ENCODE results near the gene ATXN10. TPM values are rescaled to one million over a fixed set of nuclear protein-coding genes. Genes with fewer than 3 reads are reported as not detected.

Gene ATXN10
- total RNA-seq, 1 donor from 2014 or later, result 106 TPM

GRCh38 chr22:45731798-45732495 is 60.3 kb downstream of the ATXN10 start:
- TF ChIP-seq, protein P1, sequence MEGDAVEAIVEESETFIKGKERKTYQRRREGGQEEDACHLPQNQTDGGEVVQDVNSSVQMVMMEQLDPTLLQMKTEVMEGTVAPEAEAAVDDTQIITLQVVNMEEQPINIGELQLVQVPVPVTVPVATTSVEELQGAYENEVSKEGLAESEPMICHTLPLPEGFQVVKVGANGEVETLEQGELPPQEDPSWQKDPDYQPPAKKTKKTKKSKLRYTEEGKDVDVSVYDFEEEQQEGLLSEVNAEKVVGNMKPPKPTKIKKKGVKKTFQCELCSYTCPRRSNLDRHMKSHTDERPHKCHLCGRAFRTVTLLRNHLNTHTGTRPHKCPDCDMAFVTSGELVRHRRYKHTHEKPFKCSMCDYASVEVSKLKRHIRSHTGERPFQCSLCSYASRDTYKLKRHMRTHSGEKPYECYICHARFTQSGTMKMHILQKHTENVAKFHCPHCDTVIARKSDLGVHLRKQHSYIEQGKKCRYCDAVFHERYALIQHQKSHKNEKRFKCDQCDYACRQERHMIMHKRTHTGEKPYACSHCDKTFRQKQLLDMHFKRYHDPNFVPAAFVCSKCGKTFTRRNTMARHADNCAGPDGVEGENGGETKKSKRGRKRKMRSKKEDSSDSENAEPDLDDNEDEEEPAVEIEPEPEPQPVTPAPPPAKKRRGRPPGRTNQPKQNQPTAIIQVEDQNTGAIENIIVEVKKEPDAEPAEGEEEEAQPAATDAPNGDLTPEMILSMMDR (IDR thresholded peaks at IDR 0.05), result peak; percentile 22
- H3K27me3 ChIP-seq (ENCODE audit: low read depth), result no peaks in the 10 kb centered on the region
- no peak for DNase-seq
- H3K36me3 ChIP-seq, result peaks cover 35% of the 10 kb centered on the region
- intact Hi-C loops (cut with DNase I), result no loop called here
- peak in 1 of 2 donors; percentile 48 for ATAC-seq
- H3K9me3 ChIP-seq, result no peaks in the 10 kb centered on the region
- no peak overlapping the region for H3K4me3 ChIP-seq
- H3K27ac ChIP-seq, result no peak overlapping the region
- no peaks in the 10 kb centered on the region for H3K4me1 ChIP-seq

DNA sequence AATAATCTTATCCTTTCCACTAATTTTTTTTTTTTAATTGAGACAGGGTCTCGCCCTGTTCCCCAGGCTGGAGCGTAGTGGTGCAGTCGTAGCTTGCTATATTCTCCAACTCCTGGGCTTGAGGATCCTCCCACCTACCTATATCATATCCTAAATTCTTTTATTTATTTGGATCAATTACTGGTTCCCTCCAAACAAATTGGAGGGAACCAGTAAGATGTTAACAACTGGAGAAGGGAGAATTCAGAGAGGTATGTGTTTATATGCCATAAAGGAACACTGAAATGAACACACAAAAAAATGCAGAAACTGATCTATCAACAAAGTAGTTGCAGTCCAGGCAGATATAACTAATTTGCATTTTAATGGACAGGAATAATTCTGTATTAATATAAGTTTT is 63.6 kb downstream of the ATXN10 start:
- H3K4me3 ChIP-seq, result no peak overlapping the region
- no peaks in the 10 kb centered on the region for H3K9me3 ChIP-seq
- H3K27ac ChIP-seq, result no peak overlapping the region
- no peaks in the 10 kb centered on the region for H3K4me1 ChIP-seq
- ATAC-seq, result no peak
- TF ChIP-seq, protein P1 (IDR thresholded peaks at IDR 0.05), result no peak
- H3K27me3 ChIP-seq (ENCODE audit: low read depth), result no peaks in the 10 kb centered on the region
- DNase-seq, result no peak
- intact Hi-C loops (cut with DNase I), result no loop called here
- H3K36me3 ChIP-seq, result peaks cover 49% of the 10 kb centered on the region

GRCh38 chr22:45738206-45738605 is 66.6 kb downstream of the ATXN10 start:
- TF ChIP-seq, protein P1 (IDR thresholded peaks at IDR 0.05), result no peak
- Histone ChIP-seq H3K4me3 (no peak overlapping the region), H3K4me1 (peaks cover 9% of the 10 kb centered on the region), H3K27ac (no peak overlapping the region), H3K27me3 (ENCODE audit: low read depth) (no peaks in the 10 kb centered on the region), H3K36me3 (peaks cover 57% of the 10 kb centered on the region), H3K9me3 (no peaks in the 10 kb centered on the region)
- intact Hi-C loops (cut with DNase I), result no loop called here
- ATAC-seq (no peak), DNase-seq (no peak)

- peaks cover 67% of the 10 kb centered on the region for H3K36me3 ChIP-seq
- intact Hi-C loops (cut with DNase I), result no loop called here
- ATAC-seq, result no peak
Observed at GRCh38 chr22:45740236-45740635, 68.6 kb downstream of the ATXN10 start.

DNA sequence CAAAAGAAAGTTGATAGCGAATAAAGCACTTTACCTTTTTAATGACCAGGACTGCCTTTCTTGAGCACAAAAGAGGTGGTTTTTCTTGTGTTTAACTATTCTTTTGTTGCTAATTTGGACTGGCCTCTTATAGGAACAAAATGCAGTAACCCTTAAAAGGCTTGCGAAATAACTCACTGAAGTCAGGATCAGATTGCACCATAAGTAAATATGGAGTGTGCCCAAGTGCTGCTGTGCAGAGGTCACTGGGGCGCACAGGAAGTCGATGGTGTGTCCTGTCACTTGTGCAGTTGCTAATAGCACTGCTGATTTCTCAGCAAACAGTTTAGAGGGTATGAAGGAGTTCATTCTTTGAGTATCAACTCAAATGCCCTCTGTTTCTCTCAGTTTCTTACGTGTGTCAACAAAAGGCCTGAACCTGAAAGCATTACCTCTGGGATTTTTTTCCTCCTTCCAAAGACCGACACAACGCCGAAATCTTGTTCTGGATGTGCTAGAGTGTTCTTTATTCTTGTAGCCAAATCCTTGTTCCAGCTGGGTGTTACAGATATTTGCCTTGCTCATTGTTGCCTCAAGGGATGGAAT is 71.3 kb downstream of the ATXN10 start:
- ATAC-seq, result peak; percentile 98
- H3K27ac ChIP-seq, result peak overlapping the region; percentile 37

More at GRCh38 chr22:45740236-45740635, 68.6 kb downstream of the ATXN10 start:
- no peak for DNase-seq
- TF ChIP-seq, protein P1 (IDR thresholded peaks at IDR 0.05), result no peak
- Histone ChIP-seq H3K4me3 (no peak overlapping the region), H3K9me3 (no peaks in the 10 kb centered on the region), H3K27ac (no peak overlapping the region), H3K27me3 (ENCODE audit: low read depth) (no peaks in the 10 kb centered on the region), H3K4me1 (peaks cover 26% of the 10 kb centered on the region)

More for the DNA sequence above, 71.3 kb downstream of the ATXN10 start:
- intact Hi-C loops (cut with DNase I), result no loop called here
- Histone ChIP-seq H3K36me3 (peaks cover 53% of the 10 kb centered on the region), H3K9me3 (no peaks in the 10 kb centered on the region), H3K4me3 (no peak overlapping the region), H3K27me3 (ENCODE audit: low read depth) (no peaks in the 10 kb centered on the region), H3K4me1 (peaks cover 26% of the 10 kb centered on the region)
- TF ChIP-seq, protein P1 (IDR thresholded peaks at IDR 0.05), result no peak
- DNase-seq, result peak; percentile 78

All from lower lobe of right lung (tissue), 2 donors.